HEK293 (cell line): ENCODE results near the gene SLC39A11.

ENCODE experiments used
- CTCF ChIA-PET: fragments of 350-600 bp; formaldehyde crosslinking; extraction: SDS; loops from one replicate; lab custom pipeline; 2021; ENCODE audit warnings: antibody characterized with exemption; lab: Yijun Ruan, JAX
- POLR2A ChIA-PET: fragments of 300-600 bp; formaldehyde crosslinking; extraction: SDS; loops from one replicate; lab custom pipeline; 2020; ENCODE audit warnings: antibody characterized with exemption, inconsistent platforms; lab: Yijun Ruan, JAX
- H3K27ac ChIP-seq: fragments of 200-500 bp; sonication (Bioruptor generic); 2 replicates; pipeline ENCODE4 v1.5.1; 2014; ENCODE audit warnings: low read depth, low read length, control low read depth, inconsistent platforms; ENCODE audit errors: extremely low read depth
- H3K36me3 ChIP-seq, 2 experiments: fragments of 200-500 bp in 1 of 2; sonication (Bioruptor generic) in 1 of 2; 1 replicate in 1 of 2; 2 replicates in 1 of 2; pipeline ENCODE4 v1.5.1; 2014 to 2017; ENCODE audit warnings: inconsistent platforms in 2 of 2, low read length in 2 of 2; ENCODE audit not compliant: control insufficient read depth in 2 of 2, insufficient read depth in 1 of 2
- H3K4me1 ChIP-seq: fragments of 200-500 bp; sonication (Bioruptor generic); 2 replicates; pipeline ENCODE4 v1.5.1; 2014; ENCODE audit warnings: mild to moderate bottlenecking, low read length, inconsistent platforms; ENCODE audit not compliant: control insufficient read depth, insufficient read depth
- H3K4me3 ChIP-seq: 2 replicates; pipeline ENCODE4 v1.5.1; 2011; ENCODE audit warnings: low read depth, mild to moderate bottlenecking, control low read depth, low read length, moderate library complexity
- H3K9me3 ChIP-seq: fragments of 200-500 bp; sonication (Bioruptor generic); 2 replicates; pipeline ENCODE4 v1.5.1; 2014; ENCODE audit warnings: low read depth, low read length, inconsistent platforms; ENCODE audit not compliant: control insufficient read depth, insufficient read depth
- IKZF3 ChIP-seq: fragments of 450-650 bp; IDR thresholded peaks from 2 replicates; pipeline ENCODE4 v1.5.0; 2018; ENCODE audit warnings: missing biosample characterization, mild to moderate bottlenecking, missing genetic modification characterization, moderate library complexity
- KLF17 ChIP-seq: fragments of 450-650 bp; formaldehyde crosslinking; IDR thresholded peaks from 2 replicates; pipeline ENCODE4 v1.5.1; 2016; ENCODE audit warnings: missing biosample characterization, missing genetic modification characterization
- SCRT1 ChIP-seq: fragments of 450-650 bp; formaldehyde crosslinking; IDR thresholded peaks from 2 replicates; pipeline ENCODE4 v1.5.1; 2016; ENCODE audit warnings: missing biosample characterization, missing genetic modification characterization, borderline replicate concordance
- SCRT2 ChIP-seq: fragments of 450-650 bp; formaldehyde crosslinking; IDR thresholded peaks from 2 replicates; pipeline ENCODE4 v1.5.1; 2016; ENCODE audit warnings: missing biosample characterization, missing genetic modification characterization
- TCF7L2 ChIP-seq: IDR thresholded peaks from 2 replicates; pipeline ENCODE4 v1.6.1; 2011; ENCODE audit warnings: low read depth, mild to moderate bottlenecking, inconsistent platforms, low read length, moderate library complexity, borderline replicate concordance
- ZBTB6 ChIP-seq: fragments of 450-650 bp; formaldehyde crosslinking; IDR thresholded peaks from 2 replicates; pipeline ENCODE4 v1.5.1; 2017; ENCODE audit warnings: missing biosample characterization, missing genetic modification characterization
- ZFP37 ChIP-seq: fragments of 450-650 bp; formaldehyde crosslinking; IDR thresholded peaks from 2 replicates; pipeline ENCODE4 v1.5.1; 2016; ENCODE audit warnings: missing biosample characterization, missing genetic modification characterization
- ZNF132 ChIP-seq: fragments of 450-650 bp; formaldehyde crosslinking; IDR thresholded peaks from 2 replicates; pipeline ENCODE4 v1.5.1; 2017; ENCODE audit warnings: missing biosample characterization, missing genetic modification characterization, borderline replicate concordance
- ZNF169 ChIP-seq: fragments of 450-650 bp; formaldehyde crosslinking; IDR thresholded peaks from 2 replicates; pipeline ENCODE4 v1.5.1; 2016; ENCODE audit warnings: missing biosample characterization, missing genetic modification characterization
- ZNF202 ChIP-seq: fragments of 450-650 bp; formaldehyde crosslinking; IDR thresholded peaks from 2 replicates; pipeline ENCODE4 v1.5.1; 2016; ENCODE audit warnings: missing biosample characterization, missing genetic modification characterization, borderline replicate concordance
- ZNF311 ChIP-seq: fragments of 450-650 bp; formaldehyde crosslinking; IDR thresholded peaks from 2 replicates; pipeline ENCODE4 v1.5.1; 2017; ENCODE audit warnings: missing biosample characterization, missing genetic modification characterization, borderline replicate concordance
- ZNF514 ChIP-seq: fragments of 450-650 bp; formaldehyde crosslinking; IDR thresholded peaks from 2 replicates; pipeline ENCODE4 v1.5.1; 2016; ENCODE audit warnings: missing biosample characterization, missing genetic modification characterization
- ZNF560 ChIP-seq: fragments of 450-650 bp; formaldehyde crosslinking; IDR thresholded peaks from 2 replicates; pipeline ENCODE4 v1.5.1; 2017; ENCODE audit warnings: missing biosample characterization, missing genetic modification characterization, borderline replicate concordance
- ZNF600 ChIP-seq: fragments of 450-650 bp; formaldehyde crosslinking; IDR thresholded peaks from 2 replicates; pipeline ENCODE4 v1.5.1; 2016; ENCODE audit warnings: missing biosample characterization, missing genetic modification characterization
- ZNF629 ChIP-seq: fragments of 450-650 bp; formaldehyde crosslinking; IDR thresholded peaks from 2 replicates; pipeline ENCODE4 v1.5.1; 2017; ENCODE audit warnings: missing biosample characterization, missing genetic modification characterization
- TF ChIP-seq, protein P1 (sequence below): fragments of 450-650 bp; formaldehyde crosslinking; IDR thresholded peaks from 2 replicates; pipeline ENCODE4 v1.5.1; 2016; ENCODE audit warnings: missing biosample characterization, missing genetic modification characterization, low read depth
- TF ChIP-seq, protein P2 (sequence below): fragments of 450-650 bp; formaldehyde crosslinking; IDR thresholded peaks from 2 replicates; pipeline ENCODE4 v1.5.1; 2016; ENCODE audit warnings: missing biosample characterization, missing genetic modification characterization
- TF ChIP-seq, protein P3 (sequence below): fragments of 450-650 bp; formaldehyde crosslinking; IDR thresholded peaks from 2 replicates; pipeline ENCODE4 v1.5.1; 2016; ENCODE audit warnings: missing biosample characterization, missing genetic modification characterization

SLC39A11 gene

DNA sequence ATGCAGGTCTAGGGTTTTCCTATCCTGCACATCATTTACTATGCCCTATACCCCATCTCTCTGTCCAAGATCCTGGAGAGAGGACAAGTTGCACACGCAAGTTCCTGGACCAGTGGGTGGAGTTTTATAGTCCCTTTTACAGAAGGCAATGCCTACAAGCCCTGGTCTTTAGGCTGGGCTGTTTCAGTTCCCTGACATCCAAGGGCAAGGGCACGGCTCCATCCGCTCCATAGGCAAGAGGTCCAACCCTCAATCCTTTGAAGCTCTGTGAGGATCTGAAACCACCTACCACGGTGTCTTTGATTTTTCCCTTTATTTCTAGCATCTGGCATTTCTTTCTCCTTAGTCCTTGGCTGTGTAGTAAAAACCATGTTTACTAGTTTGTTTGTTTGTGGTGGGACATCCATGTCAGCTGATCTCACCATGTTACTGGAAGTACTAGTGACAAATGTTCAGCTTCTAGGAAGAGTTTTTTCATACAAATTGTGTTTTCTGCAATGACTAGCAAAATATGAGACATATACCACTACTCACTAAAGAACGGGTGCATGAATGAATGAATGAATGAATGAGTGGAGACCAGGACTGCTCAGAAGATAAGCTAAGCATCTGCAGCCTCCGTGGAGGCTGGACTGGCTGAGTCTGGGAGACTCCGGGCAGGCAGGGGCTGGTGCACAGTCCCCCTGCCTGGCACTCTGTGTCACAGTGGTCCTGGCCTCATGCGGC, 359.4 kb downstream of the SLC39A11 start:
- no peaks in the 10 kb centered on the region for H3K36me3 ChIP-seq
- no peaks in the 10 kb centered on the region for H3K9me3 ChIP-seq
- TF ChIP-seq ZNF169, result no peak
- ChIA-PET POLR2A (no interaction called here), CTCF (interaction anchor here (0.6 to 3.4 kb wide), 3 partner anchors 8 to 247 kb away, joined by 3 to 20 read pairs (median 4); no protein-coding TSS in a partner anchor)
- H3K4me3 ChIP-seq, result no peak overlapping the region
- H3K27ac ChIP-seq, result no peak overlapping the region
- H3K4me1 ChIP-seq, result no peaks in the 10 kb centered on the region

DNA sequence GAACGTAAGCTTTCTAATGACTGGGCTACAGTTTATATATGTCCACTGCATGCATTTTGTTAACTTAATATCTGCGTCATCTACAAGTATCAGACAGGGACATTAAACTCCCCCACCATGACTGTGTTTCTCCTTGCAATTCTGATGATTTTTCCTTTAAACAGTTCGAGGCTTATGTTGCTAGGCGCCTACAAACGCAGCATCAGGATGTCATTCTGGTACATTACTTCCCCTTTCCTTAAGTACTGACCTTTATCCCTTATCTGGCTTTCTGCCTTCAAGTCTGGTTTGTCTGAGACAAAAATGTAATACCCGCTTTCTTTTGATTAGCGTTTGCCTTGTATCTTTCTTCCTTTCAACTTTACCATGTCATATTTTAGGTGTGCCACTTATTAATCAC, 362.4 kb downstream of the SLC39A11 start:
- no peaks in the 10 kb centered on the region for H3K9me3 ChIP-seq
- H3K36me3 ChIP-seq, result no peaks in the 10 kb centered on the region
- no peaks in the 10 kb centered on the region for H3K4me1 ChIP-seq
- no peak overlapping the region for H3K27ac ChIP-seq
- TF ChIP-seq ZNF600 (no peak), ZNF629 (tag by site-specific recombination) (peak; percentile 50; the same call in 1 of the 2 replicates), ZFP37 (tag by site-specific recombination) (no peak)
- TF ChIP-seq, protein P1, sequence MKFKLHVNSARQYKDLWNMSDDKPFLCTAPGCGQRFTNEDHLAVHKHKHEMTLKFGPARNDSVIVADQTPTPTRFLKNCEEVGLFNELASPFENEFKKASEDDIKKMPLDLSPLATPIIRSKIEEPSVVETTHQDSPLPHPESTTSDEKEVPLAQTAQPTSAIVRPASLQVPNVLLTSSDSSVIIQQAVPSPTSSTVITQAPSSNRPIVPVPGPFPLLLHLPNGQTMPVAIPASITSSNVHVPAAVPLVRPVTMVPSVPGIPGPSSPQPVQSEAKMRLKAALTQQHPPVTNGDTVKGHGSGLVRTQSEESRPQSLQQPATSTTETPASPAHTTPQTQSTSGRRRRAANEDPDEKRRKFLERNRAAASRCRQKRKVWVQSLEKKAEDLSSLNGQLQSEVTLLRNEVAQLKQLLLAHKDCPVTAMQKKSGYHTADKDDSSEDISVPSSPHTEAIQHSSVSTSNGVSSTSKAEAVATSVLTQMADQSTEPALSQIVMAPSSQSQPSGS (tag by site-specific recombination), result 0 out of 2 replicates have a peak, but pooled peaks have one; percentile 32
- ChIA-PET CTCF (interaction anchor here (0.6 to 8.5 kb wide), 5 partner anchors 92 to 461 kb away, joined by 3 to 206 read pairs (median 4); partner anchors contain the start of gene COG1), POLR2A (no interaction called here)
- no peak overlapping the region for H3K4me3 ChIP-seq

GRCh38 chr17:72726936-72727335, 365.6 kb downstream of the SLC39A11 start:
- no peak overlapping the region for H3K27ac ChIP-seq
- POLR2A ChIA-PET, result no interaction called here
- H3K9me3 ChIP-seq, result no peaks in the 10 kb centered on the region
- no peak overlapping the region for H3K4me3 ChIP-seq
- TF ChIP-seq, protein P2, sequence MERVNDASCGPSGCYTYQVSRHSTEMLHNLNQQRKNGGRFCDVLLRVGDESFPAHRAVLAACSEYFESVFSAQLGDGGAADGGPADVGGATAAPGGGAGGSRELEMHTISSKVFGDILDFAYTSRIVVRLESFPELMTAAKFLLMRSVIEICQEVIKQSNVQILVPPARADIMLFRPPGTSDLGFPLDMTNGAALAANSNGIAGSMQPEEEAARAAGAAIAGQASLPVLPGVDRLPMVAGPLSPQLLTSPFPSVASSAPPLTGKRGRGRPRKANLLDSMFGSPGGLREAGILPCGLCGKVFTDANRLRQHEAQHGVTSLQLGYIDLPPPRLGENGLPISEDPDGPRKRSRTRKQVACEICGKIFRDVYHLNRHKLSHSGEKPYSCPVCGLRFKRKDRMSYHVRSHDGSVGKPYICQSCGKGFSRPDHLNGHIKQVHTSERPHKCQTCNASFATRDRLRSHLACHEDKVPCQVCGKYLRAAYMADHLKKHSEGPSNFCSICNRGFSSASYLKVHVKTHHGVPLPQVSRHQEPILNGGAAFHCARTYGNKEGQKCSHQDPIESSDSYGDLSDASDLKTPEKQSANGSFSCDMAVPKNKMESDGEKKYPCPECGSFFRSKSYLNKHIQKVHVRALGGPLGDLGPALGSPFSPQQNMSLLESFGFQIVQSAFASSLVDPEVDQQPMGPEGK (tag by site-specific recombination), result no peak
- TF ChIP-seq ZNF132 (tag by site-specific recombination) (no peak), SCRT1 (tag by site-specific recombination) (no peak), ZBTB6 (no peak), ZNF600 (no peak), SCRT2 (tag by site-specific recombination) (no peak), ZNF560 (tag by site-specific recombination) (no peak), KLF17 (tag by site-specific recombination) (no peak), ZNF202 (no peak), IKZF3 (tag by site-specific recombination) (no peak), ZNF514 (tag by site-specific recombination) (no peak), TCF7L2 (no peak), ZNF311 (tag by site-specific recombination) (no peak)
- TF ChIP-seq, protein P3, sequence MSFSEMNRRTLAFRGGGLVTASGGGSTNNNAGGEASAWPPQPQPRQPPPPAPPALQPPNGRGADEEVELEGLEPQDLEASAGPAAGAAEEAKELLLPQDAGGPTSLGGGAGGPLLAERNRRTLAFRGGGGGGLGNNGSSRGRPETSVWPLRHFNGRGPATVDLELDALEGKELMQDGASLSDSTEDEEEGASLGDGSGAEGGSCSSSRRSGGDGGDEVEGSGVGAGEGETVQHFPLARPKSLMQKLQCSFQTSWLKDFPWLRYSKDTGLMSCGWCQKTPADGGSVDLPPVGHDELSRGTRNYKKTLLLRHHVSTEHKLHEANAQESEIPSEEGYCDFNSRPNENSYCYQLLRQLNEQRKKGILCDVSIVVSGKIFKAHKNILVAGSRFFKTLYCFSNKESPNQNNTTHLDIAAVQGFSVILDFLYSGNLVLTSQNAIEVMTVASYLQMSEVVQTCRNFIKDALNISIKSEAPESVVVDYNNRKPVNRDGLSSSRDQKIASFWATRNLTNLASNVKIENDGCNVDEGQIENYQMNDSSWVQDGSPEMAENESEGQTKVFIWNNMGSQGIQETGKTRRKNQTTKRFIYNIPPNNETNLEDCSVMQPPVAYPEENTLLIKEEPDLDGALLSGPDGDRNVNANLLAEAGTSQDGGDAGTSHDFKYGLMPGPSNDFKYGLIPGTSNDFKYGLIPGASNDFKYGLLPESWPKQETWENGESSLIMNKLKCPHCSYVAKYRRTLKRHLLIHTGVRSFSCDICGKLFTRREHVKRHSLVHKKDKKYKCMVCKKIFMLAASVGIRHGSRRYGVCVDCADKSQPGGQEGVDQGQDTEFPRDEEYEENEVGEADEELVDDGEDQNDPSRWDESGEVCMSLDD (tag by site-specific recombination), result no peak
- TF ChIP-seq, all 188 proteins: peak for 0
- Histone ChIP-seq H3K36me3 (no peaks in the 10 kb centered on the region), H3K4me1 (no peaks in the 10 kb centered on the region)
- CTCF ChIA-PET, result interaction anchor here (0.5 to 8.5 kb wide), 43 partner anchors 9 to 1096 kb away, joined by 3 to 301 read pairs (median 4); partner anchors contain the start of gene COG1
